HepG2 (cell line): ENCODE results near the gene CLPTM1. TPM values are rescaled to one million over a fixed set of nuclear protein-coding genes. Genes with fewer than 3 reads are reported as not detected.

Experiments
- ATAC-seq: fragments of 200-7000 bp; cut with Tn5 transposase; 3 replicates; pipeline ENCODE4 v1.9.1; 2020; ENCODE audit warnings: mild to moderate bottlenecking, moderate library complexity
- Bru-seq: library from RNA; stranded (reverse); fragments of 400-500 nt; gene quantifications from one replicate; lab custom pipeline; 2021; lab: Mats Ljungman, UMichigan
- BruChase-seq, 2 experiments: library from RNA; stranded (reverse); fragments of 400-500 nt; gene quantifications; one replicate each; lab custom pipeline; 2021; lab: Mats Ljungman, UMichigan
- BruUV-seq: library from RNA; stranded (reverse); fragments of 400-500 nt; replicated peaks from 2 replicates; lab custom pipeline; 2021; lab: Mats Ljungman, UMichigan
- CTCF ChIA-PET: fragments of 300-600 bp; formaldehyde crosslinking; extraction: SDS; loops from one replicate; lab custom pipeline; 2021; ENCODE audit warnings: low total read pairs, inconsistent platforms, low intra/inter-chr PET ratio; lab: Yijun Ruan, JAX
- POLR2A ChIA-PET: fragments of 350-600 bp; sonication (Branson Sonifier 250); formaldehyde crosslinking; loops from one replicate; lab custom pipeline; 2020; ENCODE audit warnings: antibody characterized with exemption, inconsistent platforms; lab: Yijun Ruan, JAX
- DNase-seq: peaks from one replicate; pipeline ENCODE4 v3.0.0-alpha.2; 2015; ENCODE audit warnings: low spot score
- FAIRE-seq: peaks from 3 replicates; lab custom pipeline; 2011; peaks lifted over from hg19 to GRCh38; lab: Jason Lieb, UNC
- H2AFZ ChIP-seq: one replicate; pipeline ENCODE4 v1.6.1; 2011; ENCODE audit warnings: low read length, inconsistent platforms
- H3K27ac ChIP-seq: fragments of 300-600 bp; 3 replicates; pipeline ENCODE4 v1.8.0; 2011; ENCODE audit warnings: mixed run types, mild to moderate bottlenecking, mixed read lengths, low read length, inconsistent platforms; ENCODE audit not compliant: insufficient read depth; ENCODE audit errors: extremely low read length
- H3K27me3 ChIP-seq, 2 experiments: fragments of 200-600 bp in 1 of 2; 2 replicates in 1 of 2; 3 replicates in 1 of 2; pipeline versions ENCODE4 v1.6.0 to v1.8.0; 2011; ENCODE audit warnings: low read length in 2 of 2, mild to moderate bottlenecking in 2 of 2, moderate library complexity in 2 of 2, inconsistent platforms in 1 of 2; ENCODE audit not compliant: insufficient read depth in 2 of 2, control insufficient read depth in 1 of 2
- H3K36me3 ChIP-seq, 2 experiments: fragments of 200-600 bp in 1 of 2; replicated peaks in 1 of 2; 2 replicates in 1 of 2; 3 replicates in 1 of 2; pipeline versions ENCODE4 v1.5.1 to v1.8.0; 2011; ENCODE audit warnings: low read length in 2 of 2, inconsistent platforms in 1 of 2; ENCODE audit not compliant: insufficient read depth in 2 of 2, control insufficient read depth in 1 of 2
- H3K4me1 ChIP-seq: 2 replicates; pipeline ENCODE4 v1.5.1; 2012; ENCODE audit warnings: low read length, inconsistent platforms; ENCODE audit not compliant: insufficient read depth
- H3K4me2 ChIP-seq: 2 replicates; pipeline ENCODE4 v1.6.0; 2011; ENCODE audit warnings: low read depth, low read length, inconsistent platforms
- H3K4me3 ChIP-seq, 3 experiments: fragments of 200-600 bp in 1 of 3; sonication (generic), shearing (Covaris generic) in 1 of 3; replicated peaks in 1 of 3; 2 replicates each; pipeline ENCODE4 v1.5.1; 2011 to 2016; ENCODE audit warnings: low read length in 3 of 3, inconsistent platforms in 2 of 3, low read depth in 2 of 3, mild to moderate bottlenecking in 2 of 3, control low read depth in 1 of 3, mixed read lengths in 1 of 3; ENCODE audit not compliant: insufficient read depth in 1 of 3
- H3K79me2 ChIP-seq: one replicate; pipeline ENCODE4 v1.6.1; 2011; ENCODE audit warnings: low read length, inconsistent platforms; ENCODE audit not compliant: insufficient read depth
- H3K9ac ChIP-seq: 2 replicates; pipeline ENCODE4 v1.6.0; 2011; ENCODE audit warnings: mild to moderate bottlenecking, low read depth, low read length, inconsistent platforms; ENCODE audit not compliant: insufficient read depth
- H3K9me3 ChIP-seq: 2 replicates; pipeline ENCODE4 v1.5.1; 2012; ENCODE audit warnings: mild to moderate bottlenecking, low read length
- H4K20me1 ChIP-seq: 2 replicates; pipeline ENCODE4 v1.6.0; 2011; ENCODE audit warnings: inconsistent platforms, mild to moderate bottlenecking, low read length, moderate library complexity; ENCODE audit not compliant: insufficient read depth
- ATF4 ChIP-seq, 2 experiments: fragments of 450-650 bp in 1 of 2; sonication (generic) in 1 of 2; formaldehyde crosslinking; IDR thresholded peaks; 2 replicates each; pipeline versions ENCODE4 v1.5.0 to v1.8.0; 2020 to 2022; ENCODE audit warnings: mild to moderate bottlenecking in 1 of 2, missing genetic modification reagents in 1 of 2
- DMAP1 ChIP-seq: IDR thresholded peaks from 2 replicates; pipeline ENCODE4 v1.6.1; 2016
- ETV6 ChIP-seq: sonication (generic); formaldehyde crosslinking; conservative IDR thresholded peaks from 2 replicates; pipeline ENCODE4 v1.4.0; 2020; ENCODE audit warnings: missing genetic modification reagents
- SPEN ChIP-seq: sonication (generic); formaldehyde crosslinking; IDR thresholded peaks from 2 replicates; pipeline ENCODE4 v1.5.1; 2020; ENCODE audit warnings: low read depth, mild to moderate bottlenecking, missing genetic modification reagents
- ZNF20 ChIP-seq: sonication (generic); formaldehyde crosslinking; IDR thresholded peaks from 2 replicates; pipeline ENCODE4 v1.4.0; 2020; ENCODE audit warnings: mild to moderate bottlenecking, moderate library complexity, missing genetic modification reagents
- ZNF343 ChIP-seq: sonication (generic); formaldehyde crosslinking; IDR thresholded peaks from 2 replicates; pipeline ENCODE4 v1.4.0; 2020; ENCODE audit warnings: mild to moderate bottlenecking, missing genetic modification reagents
- ZNF441 ChIP-seq: sonication (generic); formaldehyde crosslinking; IDR thresholded peaks from 2 replicates; pipeline ENCODE4 v1.7.0; 2021; ENCODE audit warnings: missing genetic modification reagents, borderline replicate concordance
- ZNF530 ChIP-seq: sonication (generic); formaldehyde crosslinking; IDR thresholded peaks from 2 replicates; pipeline ENCODE4 v1.5.0; 2020; ENCODE audit warnings: low read depth, mild to moderate bottlenecking, missing genetic modification reagents
- ZNF670 ChIP-seq: sonication (generic); formaldehyde crosslinking; IDR thresholded peaks from 2 replicates; pipeline ENCODE4 v1.8.0; 2022; ENCODE audit warnings: mild to moderate bottlenecking, missing genetic modification reagents, borderline replicate concordance
- ZNF724P ChIP-seq: sonication (generic); formaldehyde crosslinking; IDR thresholded peaks from 2 replicates; pipeline ENCODE4 v1.8.0; 2022; ENCODE audit warnings: missing genetic modification reagents, borderline replicate concordance
- WGBS: methylation state at CpG from one replicate; pipeline ENCODE4 v1.1.6; 2017; ENCODE audit warnings: low lambda C conversion rate; 5-methylcytosine and 5-hydroxymethylcytosine counted together
- in situ Hi-C: cut with HindIII; loops from 2 replicates; pipeline ENCODE4 v1.10.0; 2017; ENCODE audit warnings: low pct_unique_long_range_greater_than_20kb; ENCODE audit not compliant: extremely low pct_ligation_motif_present
- intact Hi-C: fragments of 100-400 bp; cut with micrococcal nuclease; formaldehyde crosslinking; loops from one replicate; pipeline ENCODE4 v1.10.0; 2022; ENCODE audit not compliant: unreplicated experiment
- long read RNA-seq, 2 experiments: library from RNA in 1 of 2; library from polyadenylated mRNA in 1 of 2; stranded (forward) in 1 of 2; unstranded in 1 of 2; transcript quantifications; one replicate each; pipeline ENCODE4 v2.0.0, GENCODE V29; 2019 to 2022
- polyA minus RNA-seq, 3 experiments: library from RNA; depleted of rRNA, polyadenylated mRNA; stranded (reverse); fragments of >200 nt; gene quantifications; 2 replicates each; pipeline ENCODE4 v1.2.3, GENCODE V29; 2011; ENCODE audit warnings: low replicate concordance in 1 of 3
- polyA plus RNA-seq, 8 experiments: library from polyadenylated mRNA; depleted of rRNA in 3 of 8; stranded (reverse) in 7 of 8; unstranded in 1 of 8; fragments of >200 nt; fragmentation: Illumina TruSeq in 4 of 8; extraction: Trizol in 4 of 8; gene quantifications; 2 replicates each; pipeline versions ENCODE4 v1.2.1 to v1.2.3, GENCODE V29; 2011 to 2016; ENCODE audit warnings: low read depth in 4 of 8, missing spikeins in 1 of 8, mixed read lengths in 1 of 8; ENCODE audit not compliant: insufficient read depth in 1 of 8
- total RNA-seq, 5 experiments: library from RNA; depleted of rRNA; stranded (reverse); fragments of >200 nt; fragmentation: Illumina TruSeq; extraction: Trizol; gene quantifications; 2 replicates each; pipeline ENCODE4 v1.2.3, GENCODE V29; 2016; ENCODE audit warnings: low read depth in 1 of 5
- TF ChIP-seq, protein P1 (sequence below): sonication (generic); formaldehyde crosslinking; IDR thresholded peaks from 2 replicates; pipeline ENCODE4 v1.4.0; 2020; ENCODE audit warnings: missing genetic modification reagents

Gene CLPTM1, protein sequence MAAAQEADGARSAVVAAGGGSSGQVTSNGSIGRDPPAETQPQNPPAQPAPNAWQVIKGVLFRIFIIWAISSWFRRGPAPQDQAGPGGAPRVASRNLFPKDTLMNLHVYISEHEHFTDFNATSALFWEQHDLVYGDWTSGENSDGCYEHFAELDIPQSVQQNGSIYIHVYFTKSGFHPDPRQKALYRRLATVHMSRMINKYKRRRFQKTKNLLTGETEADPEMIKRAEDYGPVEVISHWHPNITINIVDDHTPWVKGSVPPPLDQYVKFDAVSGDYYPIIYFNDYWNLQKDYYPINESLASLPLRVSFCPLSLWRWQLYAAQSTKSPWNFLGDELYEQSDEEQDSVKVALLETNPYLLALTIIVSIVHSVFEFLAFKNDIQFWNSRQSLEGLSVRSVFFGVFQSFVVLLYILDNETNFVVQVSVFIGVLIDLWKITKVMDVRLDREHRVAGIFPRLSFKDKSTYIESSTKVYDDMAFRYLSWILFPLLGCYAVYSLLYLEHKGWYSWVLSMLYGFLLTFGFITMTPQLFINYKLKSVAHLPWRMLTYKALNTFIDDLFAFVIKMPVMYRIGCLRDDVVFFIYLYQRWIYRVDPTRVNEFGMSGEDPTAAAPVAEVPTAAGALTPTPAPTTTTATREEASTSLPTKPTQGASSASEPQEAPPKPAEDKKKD
- total RNA-seq (2016; rRNA removed; fragmentation: Illumina TruSeq; extraction: Trizol) (15.3 and 34.9 TPM in 2 replicates), polyA plus RNA-seq (2011; rRNA removed) (42.8 and 56.1 TPM in 2 replicates), polyA minus RNA-seq (2011; rRNA and poly(A)+ RNA removed; ENCODE audit: low replicate concordance) (77.0 and 78.9 TPM in 2 replicates), Bru-seq, nascent RNA (percentile 62 among the genes with signal in this experiment), BruChase-seq, experiment 1, labeled RNA remaining after a 6-hour chase (percentile 80 among the genes with signal in this experiment), BruChase-seq, experiment 2, labeled RNA remaining after a 2-hour chase (percentile 70 among the genes with signal in this experiment)
- total RNA-seq (2016; cell fraction: cytosol; rRNA removed; fragmentation: Illumina TruSeq; extraction: Trizol; ENCODE audit: low read depth), result 27.3 and 28.2 TPM in 2 replicates
- 11.3 and 34.3 TPM in 2 replicates for total RNA-seq (2016; cell fraction: insoluble cytoplasmic fraction; rRNA removed; fragmentation: Illumina TruSeq; extraction: Trizol)
- 34.7 and 36.6 TPM in 2 replicates for total RNA-seq (2016; cell fraction: membrane; rRNA removed; fragmentation: Illumina TruSeq; extraction: Trizol)
- 39.5 and 48.5 TPM in 2 replicates for total RNA-seq (2016; cell fraction: nucleus; rRNA removed; fragmentation: Illumina TruSeq; extraction: Trizol)
- polyA plus RNA-seq (2011; cell fraction: cytosol; rRNA removed), result 38.9 and 40.3 TPM in 2 replicates
- 117 and 132 TPM in 2 replicates for polyA plus RNA-seq (2011; cell fraction: nucleus; rRNA removed)
- polyA plus RNA-seq (2012), result 32.5 and 40.5 TPM in 2 replicates
- polyA plus RNA-seq (2016; cell fraction: cytosol; fragmentation: Illumina TruSeq; extraction: Trizol; ENCODE audit: low read depth), result 33.5 and 37.0 TPM in 2 replicates
- polyA plus RNA-seq (2016; cell fraction: insoluble cytoplasmic fraction; fragmentation: Illumina TruSeq; extraction: Trizol; ENCODE audit: low read depth), result 22.9 and 28.7 TPM in 2 replicates
- polyA plus RNA-seq (2016; cell fraction: membrane; fragmentation: Illumina TruSeq; extraction: Trizol; ENCODE audit: low read depth), result 44.9 and 55.2 TPM in 2 replicates
- polyA plus RNA-seq (2016; cell fraction: nucleus; fragmentation: Illumina TruSeq; extraction: Trizol; ENCODE audit: insufficient read depth, low read depth), result 136 and 144 TPM in 2 replicates
- 27.3 and 31.6 TPM in 2 replicates for polyA minus RNA-seq (2011; cell fraction: cytosol; rRNA and poly(A)+ RNA removed)
- polyA minus RNA-seq (2011; cell fraction: nucleus; rRNA and poly(A)+ RNA removed), result 27.8 and 32.1 TPM in 2 replicates
- long read RNA-seq, experiment 1, transcript CLPTM1-201 (14 exons, 2,604 nt), result major isoform, 79 of 93 reads
- long read RNA-seq, experiment 1, partial matches to known transcripts, result 8 of 93 reads
- long read RNA-seq, experiment 1, other reads (novel, unspliced or antisense), result 6 of 93 reads
- long read RNA-seq, experiment 2, transcript CLPTM1-201 (14 exons, 2,604 nt), result major isoform, 70 of 134 reads
- long read RNA-seq, experiment 2, partial matches to known transcripts, result 50 of 134 reads
- long read RNA-seq, experiment 2, other reads (novel, unspliced or antisense), result 12 of 134 reads

DNA sequence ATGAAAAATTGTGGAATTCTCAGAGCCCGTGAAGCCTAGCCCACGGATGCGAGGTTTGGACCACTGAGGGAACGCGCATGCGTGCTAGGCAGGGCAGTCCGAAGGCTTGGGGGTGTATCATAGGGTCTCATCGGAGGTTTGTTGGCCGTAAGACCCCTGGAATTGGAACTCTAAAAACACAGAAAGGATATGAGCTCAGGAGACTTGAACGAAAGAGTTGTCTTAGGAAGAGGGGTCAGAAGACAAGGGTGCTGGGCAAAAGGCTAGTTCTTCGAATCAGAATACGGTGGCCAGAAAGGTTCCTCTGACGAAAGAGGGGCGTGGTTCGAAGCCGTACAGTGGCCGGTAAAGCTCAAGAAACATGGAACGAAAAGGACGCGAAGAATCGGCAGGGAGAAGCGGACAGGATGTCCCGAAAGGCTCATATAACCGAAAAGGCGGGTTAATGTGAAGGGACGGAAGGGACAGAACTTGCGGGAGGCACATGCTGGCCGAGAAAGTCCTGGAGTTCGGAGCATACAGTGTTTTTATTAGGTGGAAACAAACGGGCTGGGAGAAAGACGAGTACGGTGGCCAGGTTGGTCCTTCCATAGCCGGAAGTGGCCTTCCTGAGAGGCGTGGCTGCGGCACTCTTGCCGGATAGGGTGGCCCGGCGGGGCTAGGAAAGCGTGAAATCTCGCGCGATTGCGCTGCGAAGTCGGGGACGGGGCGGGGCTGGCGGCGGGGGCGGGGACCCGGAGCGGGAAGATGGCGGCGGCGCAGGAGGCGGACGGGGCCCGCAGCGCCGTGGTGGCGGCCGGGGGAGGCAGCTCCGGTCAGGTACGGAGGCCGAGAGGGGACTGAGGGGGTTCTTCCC is at the start of gene CLPTM1:
Gene CLPTM1, plus strand, starts transcription at position 732 of the 856 bp plus-strand sequence. Its CDS starts 16 bp downstream, at position 748.
- in situ Hi-C loops, result no loop called here
- no peaks in the 10 kb centered on the region for H3K9me3 ChIP-seq
- H2AFZ ChIP-seq, result peak within 1 kb of the TSS; percentile 82
- under 1% methylated on average over 34 of the region's 65 CpGs for WGBS
- peaks cover 19% of the 10 kb centered on the region for H4K20me1 ChIP-seq
- H3K27me3 ChIP-seq, result no peaks in the 10 kb centered on the region; a peak in 1 of 5 replicates
- FAIRE-seq (peak; percentile 26), ATAC-seq (peak; percentile 85), DNase-seq (peak; percentile 91)
- intact Hi-C loops, result loop anchor here (10.0 kb wide), 1 partner anchor 110 kb away; the partner anchor contains the start of gene NECTIN2
- TSS peak; percentile 95 for BruUV-seq
- H3K4me1 ChIP-seq, result peaks cover 72% of the 10 kb centered on the region
- H3K79me2 ChIP-seq, result peaks cover 50% of the 10 kb centered on the region
- H3K4me2 ChIP-seq, result peak within 1 kb of the TSS; percentile 96
- CTCF ChIA-PET, result interaction anchor here (1.4 kb wide), 1 partner anchor 51 kb away, joined by 4 read pairs; no protein-coding TSS in a partner anchor
- POLR2A ChIA-PET, result interaction anchor here (0.6 to 5.2 kb wide), 18 partner anchors 9 to 142 kb away, joined by 3 to 57 read pairs (median 6); partner anchors contain the start of genes APOC1, APOC2, APOE and CLASRP
- H3K9ac ChIP-seq, result peak within 1 kb of the TSS; percentile 97
- peak within 1 kb of the TSS; percentile 91 for H3K27ac ChIP-seq
- peak within 1 kb of the TSS; percentile 93 to 100 (median 99) for H3K4me3 ChIP-seq
- peaks cover 3 to 5% of the 10 kb centered on the region in 2 experiments for H3K36me3 ChIP-seq
- 0 out of 2 replicates have a peak, but pooled peaks have one; percentile 59 for TF ChIP-seq ZNF670 (CRISPR knock-in tag)
- TF ChIP-seq ZNF724P (CRISPR knock-in tag), result 0 out of 2 replicates have a peak, but pooled peaks have one; percentile 12
- TF ChIP-seq ZNF20, result 0 out of 2 replicates have a peak, but pooled peaks have one; percentile 36
- no peak for TF ChIP-seq ZNF441 (CRISPR knock-in tag)
- TF ChIP-seq DMAP1 (CRISPR knock-in tag), result peak; percentile 88; the same call in 1 of the 2 replicates
- 0 out of 2 replicates have a peak, but pooled peaks have one; percentile 31 for TF ChIP-seq ZNF343 (CRISPR knock-in tag)
- TF ChIP-seq ATF4 (CRISPR knock-in tag; IDR thresholded peaks at IDR 0.05), result no peak; a peak in 1 of 4 replicates
- no peak for TF ChIP-seq ETV6 (CRISPR knock-in tag)
- peak; percentile 90 for TF ChIP-seq SPEN (CRISPR knock-in tag)
- TF ChIP-seq, protein P1, sequence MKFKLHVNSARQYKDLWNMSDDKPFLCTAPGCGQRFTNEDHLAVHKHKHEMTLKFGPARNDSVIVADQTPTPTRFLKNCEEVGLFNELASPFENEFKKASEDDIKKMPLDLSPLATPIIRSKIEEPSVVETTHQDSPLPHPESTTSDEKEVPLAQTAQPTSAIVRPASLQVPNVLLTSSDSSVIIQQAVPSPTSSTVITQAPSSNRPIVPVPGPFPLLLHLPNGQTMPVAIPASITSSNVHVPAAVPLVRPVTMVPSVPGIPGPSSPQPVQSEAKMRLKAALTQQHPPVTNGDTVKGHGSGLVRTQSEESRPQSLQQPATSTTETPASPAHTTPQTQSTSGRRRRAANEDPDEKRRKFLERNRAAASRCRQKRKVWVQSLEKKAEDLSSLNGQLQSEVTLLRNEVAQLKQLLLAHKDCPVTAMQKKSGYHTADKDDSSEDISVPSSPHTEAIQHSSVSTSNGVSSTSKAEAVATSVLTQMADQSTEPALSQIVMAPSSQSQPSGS (CRISPR knock-in tag), result peak; percentile 23; the same call in 1 of the 2 replicates
- TF ChIP-seq ZNF530 (CRISPR knock-in tag), result no peak
